Sigmoid colon (tissue), 4 donors: ENCODE data around the gene CRY2.

ENCODE experiments used
- POLR2A ChIP-seq, 2 donors: fragments of 450-650 bp; IDR thresholded peaks; one replicate each; pipeline ENCODE4 v1.6.1; 2016; ENCODE audit warnings: antibody characterized with exemption in 2 of 2, mild to moderate bottlenecking in 2 of 2, moderate library complexity in 2 of 2
- POLR2AphosphoS5 ChIP-seq, 4 donors: sonication (generic); formaldehyde crosslinking; IDR thresholded peaks; one replicate each; pipeline ENCODE4 v1.6.1; 2017; ENCODE audit warnings: antibody characterized with exemption in 4 of 4
- TF ChIP-seq, protein P1 (sequence below), 4 experiments: fragments of 450-650 bp in 3 of 4; fragments of 200-600 bp in 1 of 4; IDR thresholded peaks; one replicate each; pipeline ENCODE4 v1.5.1; 2016 to 2019; ENCODE audit warnings: antibody characterized with exemption in 4 of 4, mild to moderate bottlenecking in 3 of 4, moderate library complexity in 2 of 4

DNA sequence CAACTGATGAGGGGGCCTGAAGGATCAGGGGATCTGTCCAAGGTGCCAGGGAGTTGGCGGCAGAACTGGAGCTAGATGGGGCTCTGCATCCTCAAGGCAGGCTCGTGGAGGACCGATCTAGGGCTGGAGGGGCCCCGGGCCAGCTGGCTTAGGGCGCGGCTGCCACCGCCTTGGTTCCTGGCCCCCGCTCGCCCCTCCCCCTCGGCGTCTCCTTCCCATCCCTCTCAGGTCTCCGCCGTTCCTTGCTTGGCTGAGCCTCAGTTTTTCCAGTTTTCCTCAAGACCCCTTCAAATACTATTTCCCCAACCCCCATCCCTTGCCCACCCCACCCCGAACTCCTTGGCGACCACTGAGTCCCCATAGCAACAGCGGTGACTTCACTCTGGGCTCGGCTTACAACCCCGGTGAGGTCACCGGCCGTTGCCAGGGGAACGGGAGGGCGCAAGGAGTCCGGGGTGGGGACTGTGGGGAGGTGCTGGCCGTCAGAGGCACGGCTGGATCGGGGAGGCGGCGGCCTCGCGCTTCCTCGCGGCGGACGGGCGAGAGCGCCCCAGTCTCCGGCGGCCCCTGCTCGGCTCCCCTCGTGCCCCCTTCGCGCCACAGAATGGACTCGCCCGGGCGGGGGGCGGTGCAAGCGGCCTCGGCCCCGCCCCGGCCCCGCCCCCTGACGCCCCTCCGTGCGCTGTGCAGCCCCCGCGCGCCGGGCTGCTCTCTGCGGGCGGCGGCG, 52.3 kb downstream of the CRY2 start:
- TF ChIP-seq, protein P1, sequence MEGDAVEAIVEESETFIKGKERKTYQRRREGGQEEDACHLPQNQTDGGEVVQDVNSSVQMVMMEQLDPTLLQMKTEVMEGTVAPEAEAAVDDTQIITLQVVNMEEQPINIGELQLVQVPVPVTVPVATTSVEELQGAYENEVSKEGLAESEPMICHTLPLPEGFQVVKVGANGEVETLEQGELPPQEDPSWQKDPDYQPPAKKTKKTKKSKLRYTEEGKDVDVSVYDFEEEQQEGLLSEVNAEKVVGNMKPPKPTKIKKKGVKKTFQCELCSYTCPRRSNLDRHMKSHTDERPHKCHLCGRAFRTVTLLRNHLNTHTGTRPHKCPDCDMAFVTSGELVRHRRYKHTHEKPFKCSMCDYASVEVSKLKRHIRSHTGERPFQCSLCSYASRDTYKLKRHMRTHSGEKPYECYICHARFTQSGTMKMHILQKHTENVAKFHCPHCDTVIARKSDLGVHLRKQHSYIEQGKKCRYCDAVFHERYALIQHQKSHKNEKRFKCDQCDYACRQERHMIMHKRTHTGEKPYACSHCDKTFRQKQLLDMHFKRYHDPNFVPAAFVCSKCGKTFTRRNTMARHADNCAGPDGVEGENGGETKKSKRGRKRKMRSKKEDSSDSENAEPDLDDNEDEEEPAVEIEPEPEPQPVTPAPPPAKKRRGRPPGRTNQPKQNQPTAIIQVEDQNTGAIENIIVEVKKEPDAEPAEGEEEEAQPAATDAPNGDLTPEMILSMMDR (IDR thresholded peaks at IDR 0.05) = no peak
- TF ChIP-seq POLR2AphosphoS5 (IDR thresholded peaks at IDR 0.05) (peak in 1 of 4 donors; percentile 14), POLR2A (IDR thresholded peaks at IDR 0.05) (no peak)
